ENCODE results near the gene SLC12A5.
A peak's percentile ranks its signal among the peaks of the same experiment; 100 is the strongest.

The SLC12A5 gene

GRCh38 chr20:46025376-46025783 lies 3.6 kb upstream of the SLC12A5 start:
- DNase-seq (ENCODE audit: low read depth in 3 of 3, low spot score in 1 of 3): no peak

- no peak for DNase-seq (ENCODE audit: low read depth in 3 of 3, low spot score in 1 of 3)
These were observed 1.7 kb upstream of the SLC12A5 start for GRCh38 chr20:46027245-46027853.

GRCh38 chr20:46028110-46028509 lies 905 bp upstream of the SLC12A5 start:
- no peak for DNase-seq (ENCODE audit: low read depth in 3 of 3, low spot score in 1 of 3)

GRCh38 chr20:46030284-46031013 lies 1.4 kb downstream of the SLC12A5 start:
- DNase-seq (ENCODE audit: low read depth in 3 of 3, low spot score in 1 of 3): no peak

GRCh38 chr20:46031014-46031569 lies 2.1 kb downstream of the SLC12A5 start:
- no peak for DNase-seq (ENCODE audit: low read depth in 3 of 3, low spot score in 1 of 3)

- no peak for DNase-seq (ENCODE audit: low read depth in 3 of 3, low spot score in 1 of 3)
These were observed 2.8 kb downstream of the SLC12A5 start for GRCh38 chr20:46031701-46032254.

- no peak for DNase-seq (ENCODE audit: low read depth in 3 of 3, low spot score in 1 of 3)
These were observed 5.0 kb downstream of the SLC12A5 start for GRCh38 chr20:46034039-46034438.

- DNase-seq (ENCODE audit: low read depth in 3 of 3, low spot score in 1 of 3): no peak
These were observed 6.2 kb downstream of the SLC12A5 start for GRCh38 chr20:46035253-46035652.

- DNase-seq (ENCODE audit: low read depth in 3 of 3, low spot score in 1 of 3): no peak
These were observed 6.7 kb downstream of the SLC12A5 start for GRCh38 chr20:46035713-46036112.

- DNase-seq (ENCODE audit: low read depth in 3 of 3, low spot score in 1 of 3): no peak
These were observed 7.4 kb downstream of the SLC12A5 start for GRCh38 chr20:46036370-46036769.

GRCh38 chr20:46037036-46037435 lies 8.0 kb downstream of the SLC12A5 start:
- DNase-seq (ENCODE audit: low read depth in 3 of 3, low spot score in 1 of 3): no peak

- DNase-seq (ENCODE audit: low read depth in 3 of 3, low spot score in 1 of 3): peak in 1 of 3 donors; percentile 37
These were observed 12.0 kb downstream of the SLC12A5 start for GRCh38 chr20:46040902-46041535.

- DNase-seq (ENCODE audit: low read depth in 3 of 3, low spot score in 1 of 3): no peak
These were observed 14.5 kb downstream of the SLC12A5 start for GRCh38 chr20:46043556-46043955.

GRCh38 chr20:46044896-46045295 lies 15.9 kb downstream of the SLC12A5 start:
- no peak for DNase-seq (ENCODE audit: low read depth in 3 of 3, low spot score in 1 of 3)

GRCh38 chr20:46046588-46047310 lies 17.7 kb downstream of the SLC12A5 start:
- DNase-seq (ENCODE audit: low read depth in 3 of 3, low spot score in 1 of 3): no peak

- no peak for DNase-seq (ENCODE audit: low read depth in 3 of 3, low spot score in 1 of 3)
These were observed 18.8 kb downstream of the SLC12A5 start for GRCh38 chr20:46047821-46048220.

GRCh38 chr20:46049190-46049589 lies 20.2 kb downstream of the SLC12A5 start:
- DNase-seq (ENCODE audit: low read depth in 3 of 3, low spot score in 1 of 3): no peak

- DNase-seq (ENCODE audit: low read depth in 3 of 3, low spot score in 1 of 3): no peak
These were observed 20.8 kb downstream of the SLC12A5 start for GRCh38 chr20:46049815-46050214.

GRCh38 chr20:46050444-46050843 lies 21.4 kb downstream of the SLC12A5 start:
- DNase-seq (ENCODE audit: low read depth in 3 of 3, low spot score in 1 of 3): no peak

- DNase-seq (ENCODE audit: low read depth in 3 of 3, low spot score in 1 of 3): no peak
These were observed 21.9 kb downstream of the SLC12A5 start for GRCh38 chr20:46050885-46051284.
